Neuron (in vitro differentiated cells): ENCODE data around the gene MTERF4.

ENCODE experiments used
- H2AFZ ChIP-seq: one replicate; pipeline ENCODE4 v1.6.1; 2013; ENCODE audit warnings: low read depth, mild to moderate bottlenecking, inconsistent platforms, low read length, moderate library complexity
- H3K27me3 ChIP-seq: one replicate; pipeline ENCODE4 v1.6.1; 2013; ENCODE audit warnings: low read length; ENCODE audit not compliant: insufficient read depth
- H3K36me3 ChIP-seq: one replicate; pipeline ENCODE4 v1.6.1; 2013; ENCODE audit warnings: low read length; ENCODE audit not compliant: insufficient read depth
- H3K4me1 ChIP-seq: one replicate; pipeline ENCODE4 v1.6.1; 2013; ENCODE audit warnings: low read length; ENCODE audit not compliant: insufficient read depth
- H3K4me3 ChIP-seq: 2 replicates; pipeline ENCODE4 v1.5.1; 2013; ENCODE audit warnings: mild to moderate bottlenecking, low read length, moderate library complexity
- H3K9me3 ChIP-seq: one replicate; pipeline ENCODE4 v1.6.1; 2013; ENCODE audit warnings: low read length

The MTERF4 gene

GRCh38 chr2:241102239-241102803 lies at the start of gene MTERF4:
TSS of gene MTERF4 (minus strand) at chr2:241102287. CDS start at chr2:241102273, 14 bp downstream.
- Histone ChIP-seq H3K9me3 (no peaks in the 10 kb centered on the region), H3K4me3 (peak within 1 kb of the TSS; percentile 94), H2AFZ (peak within 1 kb of the TSS; percentile 99), H3K27me3 (no peaks in the 10 kb centered on the region), H3K4me1 (peaks cover 16% of the 10 kb centered on the region), H3K36me3 (peaks cover 32% of the 10 kb centered on the region)

- Histone ChIP-seq H3K27me3 (no peaks in the 10 kb centered on the region), H3K4me3 (peak overlapping the region; percentile 68), H2AFZ (peak overlapping the region; percentile 70), H3K4me1 (peaks cover 14% of the 10 kb centered on the region), H3K36me3 (peaks cover 4% of the 10 kb centered on the region), H3K9me3 (no peaks in the 10 kb centered on the region)
Measured at GRCh38 chr2:241150660-241151530, 48.8 kb upstream of the MTERF4 start.

GRCh38 chr2:241149925-241150659 lies 48.0 kb upstream of the MTERF4 start, which contains the start of gene PPP1R7:
TSS of gene PPP1R7 (plus strand) at chr2:241150467. CDS start at chr2:241150496, 29 bp downstream.
- Histone ChIP-seq H2AFZ (peak within 1 kb of the TSS; percentile 72), H3K9me3 (no peaks in the 10 kb centered on the region), H3K27me3 (no peaks in the 10 kb centered on the region), H3K36me3 (peaks cover 4% of the 10 kb centered on the region), H3K4me1 (peaks cover 14% of the 10 kb centered on the region), H3K4me3 (peak within 1 kb of the TSS; percentile 68)

GRCh38 chr2:241149675-241149924 lies 47.5 kb upstream of the MTERF4 start:
- peaks cover 14% of the 10 kb centered on the region for H3K4me1 ChIP-seq
- H2AFZ ChIP-seq, result peak overlapping the region; percentile 72
- H3K4me3 ChIP-seq, result peak overlapping the region; percentile 68
- H3K9me3 ChIP-seq, result no peaks in the 10 kb centered on the region
- H3K27me3 ChIP-seq, result no peaks in the 10 kb centered on the region
- H3K36me3 ChIP-seq, result peaks cover 4% of the 10 kb centered on the region

- Histone ChIP-seq H3K4me1 (peaks cover 14% of the 10 kb centered on the region), H2AFZ (peak within 1 kb of the TSS; percentile 72), H3K36me3 (peaks cover 4% of the 10 kb centered on the region), H3K4me3 (peak within 1 kb of the TSS; percentile 68), H3K27me3 (no peaks in the 10 kb centered on the region), H3K9me3 (no peaks in the 10 kb centered on the region)
Measured at GRCh38 chr2:241148891-241149674, 47.0 kb upstream of the MTERF4 start, which contains the start of gene PASK. TSS of gene PASK (minus strand) at chr2:241149472. CDS start at chr2:241143032, 6,440 bp downstream.

- Histone ChIP-seq H3K27me3 (no peaks in the 10 kb centered on the region), H3K4me3 (peak overlapping the region; percentile 68)
Measured at GRCh38 chr2:241148239-241148638, 46.2 kb upstream of the MTERF4 start.

GRCh38 chr2:241147336-241147735 lies 45.2 kb upstream of the MTERF4 start:
- H3K27me3 ChIP-seq, result no peaks in the 10 kb centered on the region
- H3K4me3 ChIP-seq, result no peak overlapping the region
- H3K9me3 ChIP-seq, result no peaks in the 10 kb centered on the region
- H3K4me1 ChIP-seq, result peaks cover 14% of the 10 kb centered on the region
- H3K36me3 ChIP-seq, result peaks cover 2% of the 10 kb centered on the region
- H2AFZ ChIP-seq, result no peak overlapping the region

More at GRCh38 chr2:241148239-241148638, 46.2 kb upstream of the MTERF4 start:
- Histone ChIP-seq H3K36me3 (peaks cover under 1% of the 10 kb centered on the region), H3K4me1 (peaks cover 14% of the 10 kb centered on the region), H2AFZ (peak overlapping the region; percentile 72), H3K9me3 (no peaks in the 10 kb centered on the region)

- no peaks in the 10 kb centered on the region for H3K27me3 ChIP-seq
- no peak overlapping the region for H3K4me3 ChIP-seq
- peaks cover 4% of the 10 kb centered on the region for H3K36me3 ChIP-seq
- H3K4me1 ChIP-seq, result peaks cover 14% of the 10 kb centered on the region
- no peaks in the 10 kb centered on the region for H3K9me3 ChIP-seq
- H2AFZ ChIP-seq, result no peak overlapping the region
Measured at GRCh38 chr2:241146286-241146685, 44.2 kb upstream of the MTERF4 start.

GRCh38 chr2:241142593-241142992 lies 40.5 kb upstream of the MTERF4 start:
- Histone ChIP-seq H3K36me3 (peaks cover 28% of the 10 kb centered on the region), H3K4me3 (no peak overlapping the region), H3K27me3 (no peaks in the 10 kb centered on the region), H2AFZ (no peak overlapping the region), H3K9me3 (no peaks in the 10 kb centered on the region), H3K4me1 (no peaks in the 10 kb centered on the region)

- H3K27me3 ChIP-seq, result no peaks in the 10 kb centered on the region
- no peaks in the 10 kb centered on the region for H3K9me3 ChIP-seq
- H3K4me3 ChIP-seq, result no peak overlapping the region
- peaks cover 33% of the 10 kb centered on the region for H3K36me3 ChIP-seq
- no peak overlapping the region for H2AFZ ChIP-seq
- no peaks in the 10 kb centered on the region for H3K4me1 ChIP-seq
Measured at GRCh38 chr2:241142063-241142462, 40.0 kb upstream of the MTERF4 start.

- H3K4me3 ChIP-seq, result no peak overlapping the region
- no peaks in the 10 kb centered on the region for H3K4me1 ChIP-seq
- H3K27me3 ChIP-seq, result no peaks in the 10 kb centered on the region
- H3K36me3 ChIP-seq, result peaks cover 39% of the 10 kb centered on the region
- no peaks in the 10 kb centered on the region for H3K9me3 ChIP-seq
- no peak overlapping the region for H2AFZ ChIP-seq
Measured at GRCh38 chr2:241141214-241141770, 39.2 kb upstream of the MTERF4 start.

GRCh38 chr2:241140445-241140840 lies 38.4 kb upstream of the MTERF4 start:
- no peak overlapping the region for H2AFZ ChIP-seq
- no peaks in the 10 kb centered on the region for H3K9me3 ChIP-seq
- no peaks in the 10 kb centered on the region for H3K4me1 ChIP-seq
- H3K36me3 ChIP-seq, result peaks cover 45% of the 10 kb centered on the region
- no peaks in the 10 kb centered on the region for H3K27me3 ChIP-seq
- H3K4me3 ChIP-seq, result no peak overlapping the region
